Measurements from ENCODE around the gene TMEM121. TPM values are rescaled to one million over a fixed set of nuclear protein-coding genes. Genes with fewer than 3 reads are reported as not detected.

The TMEM121 gene
- polyA plus RNA-seq, 1 of the 3 experiments (the other 2 are of a cell fraction) = 9.1 TPM

GRCh38 chr14:105495101-105495989 lies 31.0 kb upstream of the TMEM121 start:
- Histone ChIP-seq H3F3A (replicated peaks; ENCODE audit: insufficient read depth) (no peaks in the 10 kb centered on the region), H3K27ac (ENCODE audit: low read depth in 2 of 2, low read length in 1 of 2) (no peak overlapping the region), H3K4me1 (ENCODE audit: control insufficient read depth in 1 of 2, insufficient read depth in 2 of 2, low read depth in 1 of 2, low read length in 1 of 2) (peaks cover 5 to 10% of the 10 kb centered on the region in 2 experiments; a peak in 2 of 4 replicates), H2AFZ (ENCODE audit: low read depth) (no peak overlapping the region), H3K36me3 (replicated peaks in 1 of 2; ENCODE audit: control insufficient read depth in 1 of 2, insufficient read depth in 2 of 2, low read length in 1 of 2) (no peaks in the 10 kb centered on the region), H3K9me2 (no peaks in the 10 kb centered on the region), H3K9ac (no peak overlapping the region), H3K4me2 (no peak overlapping the region), H3K27me3 (ENCODE audit: insufficient read depth) (no peaks in the 10 kb centered on the region), H3K9me3 (no peaks in the 10 kb centered on the region), H4K20me1 (ENCODE audit: insufficient read depth) (peaks cover 11% of the 10 kb centered on the region; the same call in 1 of the 2 replicates), H3K4me3 (ENCODE audit: low read depth in 2 of 2, low read length in 1 of 2) (no peak overlapping the region), H3K79me2 (ENCODE audit: insufficient read depth) (peaks cover 13% of the 10 kb centered on the region; the same call in 1 of the 2 replicates)
- CTCF ChIA-PET = interaction anchor here (0.8 kb wide), 1 partner anchor 42 kb away, joined by 3 read pairs; no protein-coding TSS in a partner anchor
- DNase-seq = no peak
- WGBS (ENCODE audit: low lambda C conversion rate) = 84% methylated on average over 4 of the region's 18 CpGs
- TF ChIP-seq EP300 (IDR thresholded peaks at IDR 0.05; ENCODE audit: borderline replicate concordance in 1 of 2, low read depth in 1 of 2, low read length in 1 of 2) (no peak), SIN3A (IDR thresholded peaks at IDR 0.05; ENCODE audit: borderline replicate concordance, low read depth, low read length) (no peak), RFX5 (IDR thresholded peaks at IDR 0.05; ENCODE audit: low read length) (no peak), EZH2phosphoT487 (IDR thresholded peaks at IDR 0.05; ENCODE audit: borderline replicate concordance, low read depth) (no peak), NRF1 (IDR thresholded peaks at IDR 0.05; ENCODE audit: low read depth, low read length) (no peak), TCF12 (IDR thresholded peaks at IDR 0.05) (no peak)
- POLR2A ChIA-PET = no interaction called here

- 90% methylated on average over 15 of the region's 18 CpGs for whole genome bisulfite sequencing (ENCODE audit: low lambda C conversion rate)
- H3K4me3 ChIP-seq (ENCODE audit: low read depth in 2 of 2, low read length in 1 of 2) = no peak overlapping the region
- no peaks in the 10 kb centered on the region for H3K36me3 ChIP-seq (replicated peaks in 1 of 2; ENCODE audit: control insufficient read depth in 1 of 2, insufficient read depth in 2 of 2, low read length in 1 of 2)
- H4K20me1 ChIP-seq (ENCODE audit: insufficient read depth) = peaks cover 11% of the 10 kb centered on the region; the same call in 1 of the 2 replicates
- peaks cover 5 to 10% of the 10 kb centered on the region in 2 experiments; a peak in 2 of 4 replicates for H3K4me1 ChIP-seq (ENCODE audit: control insufficient read depth in 1 of 2, insufficient read depth in 2 of 2, low read depth in 1 of 2, low read length in 1 of 2)
- H3K27me3 ChIP-seq (ENCODE audit: insufficient read depth) = no peaks in the 10 kb centered on the region
- H3K27ac ChIP-seq (ENCODE audit: low read depth in 2 of 2, low read length in 1 of 2) = no peak overlapping the region
- no peak for DNase-seq
- POLR2A ChIA-PET = no interaction called here
- no peak overlapping the region for H3K4me2 ChIP-seq
- TF ChIP-seq TCF12 (IDR thresholded peaks at IDR 0.05) (no peak), TAF1 (IDR thresholded peaks at IDR 0.05; ENCODE audit: borderline replicate concordance, low read depth, low read length) (no peak), CTCF (IDR thresholded peaks at IDR 0.05) (no peak), USF1 (IDR thresholded peaks at IDR 0.05; ENCODE audit: borderline replicate concordance, low read depth) (no peak), EP300 (IDR thresholded peaks at IDR 0.05; ENCODE audit: borderline replicate concordance in 1 of 2, low read depth in 1 of 2, low read length in 1 of 2) (no peak), SMC3 (IDR thresholded peaks at IDR 0.05; ENCODE audit: low read depth, low read length) (no peak), MEF2A (IDR thresholded peaks at IDR 0.05; ENCODE audit: borderline replicate concordance, low read depth) (no peak), NRF1 (IDR thresholded peaks at IDR 0.05; ENCODE audit: low read depth, low read length) (no peak), USF2 (IDR thresholded peaks at IDR 0.05; ENCODE audit: borderline replicate concordance, low read depth, low read length) (no peak)
- no peaks in the 10 kb centered on the region for H3K9me2 ChIP-seq
- no peak overlapping the region for H2AFZ ChIP-seq (ENCODE audit: low read depth)
- no peak overlapping the region for H3K9ac ChIP-seq
- no peaks in the 10 kb centered on the region for H3K9me3 ChIP-seq
- CTCF ChIA-PET = interaction anchor here (1.0 to 1.9 kb wide), 3 partner anchors 14 to 32 kb away, joined by 3 to 9 read pairs (median 5); no protein-coding TSS in a partner anchor
- H3F3A ChIP-seq (replicated peaks; ENCODE audit: insufficient read depth) = no peaks in the 10 kb centered on the region
- H3K79me2 ChIP-seq (ENCODE audit: insufficient read depth) = peaks cover 13% of the 10 kb centered on the region; the same call in 1 of the 2 replicates
Measured at GRCh38 chr14:105495990-105496830, 30.2 kb upstream of the TMEM121 start.

All from SK-N-SH (cell line).